Ascending aorta (tissue), 2 donors: ENCODE data around the gene ZBED4. TPM values are rescaled to one million over a fixed set of nuclear protein-coding genes. Genes with fewer than 3 reads are reported as not detected.

Source experiments
- DNase-seq, 2 donors: peaks; one replicate each; pipeline ENCODE4 v3.0.0-alpha.2; 2019; ENCODE audit warnings: low spot score in 2 of 2
- H3K27ac ChIP-seq, 2 donors: fragments of 200-600 bp; sonication (generic); one replicate each; pipeline ENCODE4 v1.5.1; 2016 to 2017; ENCODE audit warnings: mild to moderate bottlenecking in 1 of 2
- H3K27me3 ChIP-seq: fragments of 200-600 bp; sonication (generic); one replicate; pipeline ENCODE4 v1.5.1; 2017
- H3K36me3 ChIP-seq, 2 donors: fragments of 200-600 bp; sonication (generic); one replicate each; pipeline ENCODE4 v1.5.1; 2016
- H3K4me1 ChIP-seq, 2 donors: fragments of 200-600 bp; sonication (generic); one replicate each; pipeline ENCODE4 v1.5.1; 2016 to 2017; ENCODE audit warnings: mild to moderate bottlenecking in 1 of 2
- H3K4me3 ChIP-seq, 2 donors: fragments of 200-600 bp; sonication (generic); one replicate each; pipeline ENCODE4 v1.5.1; 2016 to 2017; ENCODE audit warnings: mild to moderate bottlenecking in 1 of 2
- H3K9me3 ChIP-seq, 2 donors: fragments of 200-600 bp; sonication (generic); one replicate each; pipeline ENCODE4 v1.5.1; 2016
- intact Hi-C: fragments of 100-400 bp; cut with DNase I; formaldehyde crosslinking; loops from one replicate; pipeline ENCODE4 v1.15.1; 2023
- total RNA-seq: library from RNA; depleted of rRNA; stranded (reverse); fragments of >200 nt; gene quantifications from one replicate; pipeline ENCODE4 v1.1.0, GENCODE V29; 2016
- TF ChIP-seq, protein P1 (sequence below), 3 experiments: fragments of 200-600 bp in 2 of 3; fragments of 450-650 bp in 1 of 3; sonication (generic) in 2 of 3; IDR thresholded peaks; one replicate each; pipeline ENCODE4 v1.5.1; 2016 to 2019; ENCODE audit warnings: antibody characterized with exemption in 3 of 3, mild to moderate bottlenecking in 1 of 3, moderate library complexity in 1 of 3

ZBED4 gene
- total RNA-seq, 1 donor from 2014 or later, result 10.1 TPM

DNA sequence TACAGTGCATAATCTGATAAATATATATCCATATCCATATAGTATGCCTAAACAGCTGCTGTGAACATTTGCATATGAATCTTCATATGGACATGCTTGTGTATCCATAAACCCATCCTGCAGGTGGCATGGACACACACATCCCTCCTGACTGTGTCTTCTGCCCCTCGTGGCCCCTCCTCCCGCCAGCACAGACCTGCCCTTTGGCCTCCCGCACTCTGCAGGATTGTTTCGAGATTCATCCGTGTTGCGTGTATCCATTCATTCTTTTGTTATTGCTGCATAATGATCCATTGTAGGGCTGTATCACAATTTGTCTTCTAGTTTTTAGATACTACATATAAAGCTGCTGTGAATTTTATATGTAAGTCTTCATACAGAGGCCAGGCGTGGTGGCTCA, 24.0 kb downstream of the ZBED4 start:
- H3K27ac ChIP-seq, result no peak overlapping the region
- H3K27me3 ChIP-seq, result no peaks in the 10 kb centered on the region
- intact Hi-C loops, result no loop called here
- H3K4me1 ChIP-seq, result no peaks in the 10 kb centered on the region
- peaks cover 13 to 61% of the 10 kb centered on the region in 2 donors for H3K9me3 ChIP-seq
- H3K36me3 ChIP-seq, result peaks cover 0 to 5% of the 10 kb centered on the region in 2 donors
- H3K4me3 ChIP-seq, result no peak overlapping the region
- no peak for DNase-seq
- TF ChIP-seq, protein P1, sequence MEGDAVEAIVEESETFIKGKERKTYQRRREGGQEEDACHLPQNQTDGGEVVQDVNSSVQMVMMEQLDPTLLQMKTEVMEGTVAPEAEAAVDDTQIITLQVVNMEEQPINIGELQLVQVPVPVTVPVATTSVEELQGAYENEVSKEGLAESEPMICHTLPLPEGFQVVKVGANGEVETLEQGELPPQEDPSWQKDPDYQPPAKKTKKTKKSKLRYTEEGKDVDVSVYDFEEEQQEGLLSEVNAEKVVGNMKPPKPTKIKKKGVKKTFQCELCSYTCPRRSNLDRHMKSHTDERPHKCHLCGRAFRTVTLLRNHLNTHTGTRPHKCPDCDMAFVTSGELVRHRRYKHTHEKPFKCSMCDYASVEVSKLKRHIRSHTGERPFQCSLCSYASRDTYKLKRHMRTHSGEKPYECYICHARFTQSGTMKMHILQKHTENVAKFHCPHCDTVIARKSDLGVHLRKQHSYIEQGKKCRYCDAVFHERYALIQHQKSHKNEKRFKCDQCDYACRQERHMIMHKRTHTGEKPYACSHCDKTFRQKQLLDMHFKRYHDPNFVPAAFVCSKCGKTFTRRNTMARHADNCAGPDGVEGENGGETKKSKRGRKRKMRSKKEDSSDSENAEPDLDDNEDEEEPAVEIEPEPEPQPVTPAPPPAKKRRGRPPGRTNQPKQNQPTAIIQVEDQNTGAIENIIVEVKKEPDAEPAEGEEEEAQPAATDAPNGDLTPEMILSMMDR (IDR thresholded peaks at IDR 0.05), result no peak

DNA sequence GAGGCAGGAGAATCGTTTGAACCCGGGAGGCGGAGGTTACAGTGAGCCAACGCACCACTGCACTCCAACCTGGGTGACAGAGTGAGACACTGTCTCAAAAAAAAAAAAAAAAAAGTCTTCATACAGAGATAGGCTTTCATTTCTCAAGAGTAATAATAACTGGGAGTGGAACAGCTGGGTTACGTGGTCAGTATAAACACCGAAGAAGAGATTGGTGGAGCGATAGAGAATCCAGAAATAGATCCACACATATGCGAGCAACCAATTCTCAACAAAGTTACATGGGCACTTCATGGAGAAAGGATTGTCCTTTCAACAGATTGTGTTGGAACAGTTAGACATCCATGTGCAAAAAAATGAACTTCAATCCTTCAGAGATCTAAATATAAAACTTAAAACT, 24.6 kb downstream of the ZBED4 start:
- TF ChIP-seq, protein P1 (IDR thresholded peaks at IDR 0.05), result no peak
- Histone ChIP-seq H3K9me3 (peaks cover 10 to 62% of the 10 kb centered on the region in 2 donors), H3K27me3 (no peaks in the 10 kb centered on the region), H3K4me3 (no peak overlapping the region), H3K4me1 (no peaks in the 10 kb centered on the region), H3K27ac (no peak overlapping the region), H3K36me3 (peaks cover 0 to 7% of the 10 kb centered on the region in 2 donors)
- intact Hi-C loops, result no loop called here
- DNase-seq, result no peak

DNA sequence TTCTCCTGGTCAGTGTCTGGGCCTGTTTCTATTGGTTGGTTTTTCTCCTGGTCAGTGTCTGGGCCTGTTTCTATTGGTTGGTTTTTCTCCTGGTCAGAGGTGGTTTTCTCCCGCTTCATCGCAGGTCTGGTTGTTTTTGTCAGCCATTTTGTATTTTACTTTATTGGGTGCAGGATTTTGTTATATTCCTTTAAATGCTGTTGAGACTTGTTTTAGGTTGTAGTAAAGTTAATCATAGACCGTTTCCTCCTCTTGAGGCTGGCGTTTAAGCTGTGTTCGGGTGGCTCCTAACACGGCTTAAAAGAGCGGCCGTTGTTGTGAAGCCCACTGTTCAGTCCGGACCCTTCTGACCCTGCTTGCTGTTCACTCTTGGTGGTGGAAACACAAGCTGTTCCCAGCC, 26.2 kb downstream of the ZBED4 start:
- Histone ChIP-seq H3K27me3 (no peaks in the 10 kb centered on the region), H3K36me3 (peaks cover 10 to 24% of the 10 kb centered on the region in 2 donors), H3K9me3 (peaks cover 7 to 69% of the 10 kb centered on the region in 2 donors), H3K4me3 (no peak overlapping the region), H3K4me1 (no peaks in the 10 kb centered on the region), H3K27ac (no peak overlapping the region)
- TF ChIP-seq, protein P1 (IDR thresholded peaks at IDR 0.05), result no peak
- no peak for DNase-seq
- intact Hi-C loops, result no loop called here

DNA sequence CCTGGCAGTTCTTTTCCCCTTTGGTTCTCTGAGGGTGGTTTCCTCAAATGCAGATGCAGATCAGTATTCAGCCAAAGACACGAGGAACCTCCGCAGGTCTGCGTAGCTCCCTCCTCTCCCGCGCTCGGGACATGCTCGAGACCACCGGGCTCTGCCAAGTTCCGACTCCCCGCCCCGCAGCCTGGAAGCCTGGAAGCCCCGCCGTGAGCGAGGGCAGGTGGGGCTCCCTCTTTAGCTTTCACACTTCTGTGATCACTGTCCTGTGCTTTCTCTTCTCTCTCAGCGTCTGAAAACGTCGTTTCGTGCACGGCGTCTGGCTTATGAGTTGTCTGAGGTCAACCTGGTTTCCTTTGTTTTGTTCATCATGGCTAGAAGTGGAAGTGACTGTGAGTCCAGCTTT, 26.6 kb downstream of the ZBED4 start:
- intact Hi-C loops, result no loop called here
- Histone ChIP-seq H3K4me1 (no peaks in the 10 kb centered on the region), H3K27me3 (no peaks in the 10 kb centered on the region), H3K36me3 (peaks cover 13 to 28% of the 10 kb centered on the region in 2 donors), H3K4me3 (no peak overlapping the region), H3K27ac (no peak overlapping the region), H3K9me3 (peaks cover 7 to 64% of the 10 kb centered on the region in 2 donors)
- no peak for DNase-seq
- TF ChIP-seq, protein P1 (IDR thresholded peaks at IDR 0.05), result no peak

DNA sequence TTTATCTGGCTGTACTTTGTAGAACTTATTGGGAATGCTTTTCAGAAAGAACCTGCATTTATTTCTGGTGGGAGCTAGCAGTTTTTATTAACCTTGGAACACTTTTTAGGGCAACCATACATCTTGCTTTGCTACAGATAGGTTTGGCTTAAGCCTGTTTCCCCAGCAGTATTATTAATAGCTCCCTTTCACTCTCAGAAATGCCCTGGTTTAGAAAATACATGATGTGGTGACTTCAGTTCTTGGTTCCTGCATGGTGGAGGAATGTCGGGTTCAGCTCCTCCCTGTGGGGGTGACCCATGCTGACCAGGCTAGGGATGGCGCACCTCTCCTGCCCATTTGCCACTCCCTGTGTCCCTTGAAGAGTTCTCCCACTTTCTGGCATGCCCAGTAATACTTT, 28.2 kb downstream of the ZBED4 start:
- peaks cover 28 to 43% of the 10 kb centered on the region in 2 donors for H3K36me3 ChIP-seq
- H3K27ac ChIP-seq, result no peak overlapping the region
- H3K4me3 ChIP-seq, result no peak overlapping the region
- intact Hi-C loops, result no loop called here
- TF ChIP-seq, protein P1 (IDR thresholded peaks at IDR 0.05), result no peak
- peaks cover 7 to 50% of the 10 kb centered on the region in 2 donors for H3K9me3 ChIP-seq
- no peaks in the 10 kb centered on the region for H3K4me1 ChIP-seq
- no peaks in the 10 kb centered on the region for H3K27me3 ChIP-seq
- no peak for DNase-seq
